ENCODE measurements around the gene ROR2. TPM values are rescaled to one million over a fixed set of nuclear protein-coding genes. Genes with fewer than 3 reads are reported as not detected.

The ROR2 gene
- total RNA-seq, 1 donor from 2014 or later: 18.6 TPM

GRCh38 chr9:91782708-91783214 lies 167.3 kb downstream of the ROR2 start:
- Mint-ChIP-seq H3K27me3 (ENCODE audit: low read depth) (no peaks in the 10 kb centered on the region), H3K27ac (ENCODE audit: unreplicated experiment) (no peak overlapping the region), H3K4me3 (ENCODE audit: unreplicated experiment) (no peak overlapping the region), H3K9me3 (ENCODE audit: low read depth) (peaks cover 8% of the 10 kb centered on the region), H3K36me3 (ENCODE audit: low read depth) (peaks cover 4% of the 10 kb centered on the region), H3K4me1 (ENCODE audit: low read depth) (peaks cover 16% of the 10 kb centered on the region)
- TF ChIP-seq CTCF (IDR thresholded peaks at IDR 0.05): no peak
- no peak for DNase-seq (ENCODE audit: low spot score)

- Mint-ChIP-seq H3K9me3 (ENCODE audit: low read depth) (peaks cover 5% of the 10 kb centered on the region), H3K36me3 (ENCODE audit: low read depth) (peaks cover 4% of the 10 kb centered on the region), H3K4me3 (ENCODE audit: unreplicated experiment) (no peak overlapping the region), H3K27ac (ENCODE audit: unreplicated experiment) (no peak overlapping the region), H3K27me3 (ENCODE audit: low read depth) (no peaks in the 10 kb centered on the region), H3K4me1 (ENCODE audit: low read depth) (peaks cover 24% of the 10 kb centered on the region)
- TF ChIP-seq CTCF (IDR thresholded peaks at IDR 0.05): no peak
- DNase-seq (ENCODE audit: low spot score): no peak
These were observed 168.1 kb downstream of the ROR2 start for GRCh38 chr9:91781906-91782305.

GRCh38 chr9:91781116-91781515 lies 168.9 kb downstream of the ROR2 start:
- no peak for TF ChIP-seq CTCF (IDR thresholded peaks at IDR 0.05)
- Mint-ChIP-seq H3K27me3 (ENCODE audit: low read depth) (no peaks in the 10 kb centered on the region), H3K36me3 (ENCODE audit: low read depth) (peaks cover 4% of the 10 kb centered on the region), H3K9me3 (ENCODE audit: low read depth) (peaks cover 5% of the 10 kb centered on the region), H3K4me1 (ENCODE audit: low read depth) (peaks cover 25% of the 10 kb centered on the region), H3K4me3 (ENCODE audit: unreplicated experiment) (no peak overlapping the region), H3K27ac (ENCODE audit: unreplicated experiment) (no peak overlapping the region)
- no peak for DNase-seq (ENCODE audit: low spot score)

GRCh38 chr9:91778031-91778430 lies 172.0 kb downstream of the ROR2 start:
- Mint-ChIP-seq H3K27me3 (ENCODE audit: low read depth) (no peaks in the 10 kb centered on the region), H3K9me3 (ENCODE audit: low read depth) (peaks cover 4% of the 10 kb centered on the region), H3K27ac (ENCODE audit: unreplicated experiment) (peak overlapping the region; percentile 85), H3K4me1 (ENCODE audit: low read depth) (peaks cover 41% of the 10 kb centered on the region), H3K36me3 (ENCODE audit: low read depth) (peaks cover 4% of the 10 kb centered on the region), H3K4me3 (ENCODE audit: unreplicated experiment) (no peak overlapping the region)
- TF ChIP-seq CTCF (IDR thresholded peaks at IDR 0.05): no peak
- no peak for DNase-seq (ENCODE audit: low spot score)

GRCh38 chr9:91777292-91777830 lies 172.7 kb downstream of the ROR2 start:
- peaks cover 45% of the 10 kb centered on the region for H3K4me1 Mint-ChIP-seq (ENCODE audit: low read depth)
- DNase-seq (ENCODE audit: low spot score): no peak
- no peaks in the 10 kb centered on the region for H3K9me3 Mint-ChIP-seq (ENCODE audit: low read depth)
- H3K36me3 Mint-ChIP-seq (ENCODE audit: low read depth): peaks cover 2% of the 10 kb centered on the region
- H3K4me3 Mint-ChIP-seq (ENCODE audit: unreplicated experiment): no peak overlapping the region
- no peak for TF ChIP-seq CTCF (IDR thresholded peaks at IDR 0.05)
- no peaks in the 10 kb centered on the region for H3K27me3 Mint-ChIP-seq (ENCODE audit: low read depth)
- peak overlapping the region; percentile 85 for H3K27ac Mint-ChIP-seq (ENCODE audit: unreplicated experiment)

Data from chondrocyte (in vitro differentiated cells).